Measurements from ENCODE around the gene WNT7A. TPM values are rescaled to one million over a fixed set of nuclear protein-coding genes. Genes with fewer than 3 reads are reported as not detected.

The WNT7A gene
- total RNA-seq, 1 experiment from 2014 or later, result not detected

- no peaks in the 10 kb centered on the region for H3K27me3 ChIP-seq (ENCODE audit: insufficient read depth, low read length)
- no peak overlapping the region for H4K8ac ChIP-seq (replicated peaks; ENCODE audit: insufficient read length, low read depth, low read length)
- H2BK120ac ChIP-seq (ENCODE audit: low read depth, low read length, poor library complexity, severe bottlenecking), result no peak overlapping the region
- no peak overlapping the region for H3T11ph ChIP-seq (ENCODE audit: low read length)
- no peaks in the 10 kb centered on the region for H3K79me2 ChIP-seq (ENCODE audit: insufficient read depth, low read length)
- no peak overlapping the region for H4K5ac ChIP-seq (ENCODE audit: insufficient read length, low read depth, low read length)
- H3K9me3 ChIP-seq (ENCODE audit: control insufficient read depth, low read depth, low read length), result peaks cover 31% of the 10 kb centered on the region
- no peak overlapping the region for H2AK5ac ChIP-seq (ENCODE audit: insufficient read length, low read length)
- H3K27ac ChIP-seq (ENCODE audit: insufficient read length, low read depth, low read length), result no peak overlapping the region
- Mint-ChIP-seq H3K9me3 (peaks cover 7 to 31% of the 10 kb centered on the region in 2 experiments), H3K27ac (no peak overlapping the region), H3K4me3 (no peak overlapping the region), H3K27me3 (ENCODE audit: low read depth) (peaks cover 16% of the 10 kb centered on the region), H3K36me3 (ENCODE audit: insufficient read depth in 1 of 3, low read depth in 3 of 3) (peaks cover 12 to 20% (median 14%) of the 10 kb centered on the region in 3 experiments), H3K4me1 (peaks cover 0 to 2% of the 10 kb centered on the region in 2 experiments; a peak in 2 of 4 replicates)
- H3K79me1 ChIP-seq (ENCODE audit: insufficient read depth, low read depth, low read length, poor library complexity, severe bottlenecking), result no peaks in the 10 kb centered on the region
- H2BK20ac ChIP-seq (ENCODE audit: low read depth, low read length, poor library complexity, severe bottlenecking), result no peak overlapping the region
- H2BK12ac ChIP-seq (ENCODE audit: insufficient read length, low read depth, low read length), result no peak overlapping the region
- no peak overlapping the region for H2BK5ac ChIP-seq (ENCODE audit: insufficient read length, low read length)
- H3K4me2 ChIP-seq (ENCODE audit: insufficient read depth, insufficient read length, low read length), result no peak overlapping the region
- H3K14ac ChIP-seq (ENCODE audit: insufficient read depth, low read length), result no peak overlapping the region
- no peaks in the 10 kb centered on the region for H4K20me1 ChIP-seq (ENCODE audit: control insufficient read depth, insufficient read depth, insufficient read length)
- no peaks in the 10 kb centered on the region for H3K23me2 ChIP-seq (ENCODE audit: insufficient read length, low read depth, low read length, poor library complexity, severe bottlenecking)
- H3K4me1 ChIP-seq (ENCODE audit: insufficient read depth, low read length), result no peaks in the 10 kb centered on the region
- no peak overlapping the region for H3K4ac ChIP-seq (ENCODE audit: low read depth, low read length)
- H2BK15ac ChIP-seq (ENCODE audit: low read depth, low read length), result no peak overlapping the region
- H4K91ac ChIP-seq (ENCODE audit: insufficient read length, low read depth, low read length), result no peak overlapping the region
- no peak overlapping the region for H3K9ac ChIP-seq (ENCODE audit: extremely low read depth, insufficient read length, low read length)
- no peak overlapping the region for H3K23ac ChIP-seq (ENCODE audit: insufficient read length, low read depth, low read length)
- DNase-seq, result no peak
- TF ChIP-seq CTCF (conservative IDR thresholded peaks at IDR 0.05), result no peak
- H3K18ac ChIP-seq (ENCODE audit: insufficient read length, low read depth, low read length), result no peak overlapping the region
- no peak overlapping the region for H2AFZ ChIP-seq (ENCODE audit: low read length)
- WGBS (ENCODE audit: extremely low coverage, insufficient read length, low lambda C conversion rate), result no CpG with 5 or more reads among the region's 30 CpGs
- H3K56ac ChIP-seq (ENCODE audit: insufficient read length, low read depth, low read length), result no peak overlapping the region
Observed at GRCh38 chr3:13818919-13819318, 61.0 kb downstream of the WNT7A start.

All from H9 (cell line).